Body of pancreas (tissue), 4 donors: ENCODE results near the gene CIAPIN1.

Source experiments
- CTCF ChIP-seq, 7 experiments: fragments of 450-650 bp in 4 of 7; fragments of 200-600 bp in 3 of 7; sonication (generic) in 3 of 7; IDR thresholded peaks; one replicate each; pipeline ENCODE4 v1.5.1; 2016 to 2019; ENCODE audit warnings: antibody characterized with exemption in 7 of 7
- POLR2A ChIP-seq, 3 donors: fragments of 450-650 bp; IDR thresholded peaks; one replicate each; pipeline ENCODE4 v1.6.1; 2016; ENCODE audit warnings: antibody characterized with exemption in 3 of 3, mild to moderate bottlenecking in 2 of 3

DNA sequence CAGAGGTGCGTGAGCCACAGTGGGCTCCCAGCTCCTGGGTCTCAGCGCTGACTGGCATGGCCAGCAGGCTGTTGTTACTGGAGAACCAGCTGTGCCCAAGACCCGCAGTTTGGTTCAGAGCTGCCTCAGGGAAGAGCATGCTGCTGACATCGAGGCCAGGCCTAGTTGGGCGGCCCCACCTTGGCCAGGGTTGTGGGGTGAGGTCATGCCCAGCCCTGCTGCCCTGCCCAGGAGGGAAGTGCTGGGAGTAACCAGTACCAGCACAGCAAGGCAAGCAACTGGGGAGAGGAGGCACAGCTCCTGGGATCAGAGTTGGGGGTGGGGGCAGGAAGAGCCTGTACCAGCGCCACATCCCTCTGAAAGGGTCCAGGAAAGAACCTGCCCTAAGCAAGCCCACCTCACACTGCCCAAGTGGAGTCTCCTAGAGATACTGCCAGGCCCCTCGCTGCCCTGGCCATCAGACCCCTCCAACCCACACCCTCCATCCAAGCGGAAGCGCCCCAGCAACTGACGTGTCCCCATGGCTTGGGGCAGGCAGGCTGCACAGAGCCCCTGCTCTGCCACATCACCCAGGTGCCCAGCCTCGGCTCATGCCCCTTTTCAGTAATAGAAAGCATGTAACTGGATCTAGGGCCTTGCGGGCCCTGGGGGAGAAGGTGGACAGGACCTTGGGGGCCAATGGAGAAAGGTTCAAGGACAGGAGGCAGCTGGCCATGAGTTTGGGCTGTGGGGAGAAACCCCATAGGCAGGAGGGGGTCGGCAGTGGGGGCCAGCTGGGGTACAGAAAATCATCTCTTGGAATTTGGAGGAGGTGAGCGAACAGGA is 38.1 kb upstream of the CIAPIN1 start:
- TF ChIP-seq CTCF (IDR thresholded peaks at IDR 0.05) (no peak), POLR2A (IDR thresholded peaks at IDR 0.05) (no peak)
